A673 (cell line): ENCODE data around the gene NDUFV2.

Experiments
- CTCF ChIP-seq: fragments of 300-800, 200-600 bp; sonication (generic); conservative IDR thresholded peaks from 2 replicates; pipeline ENCODE4 v1.5.1; 2017; ENCODE audit warnings: low read depth, mild to moderate bottlenecking, antibody characterized with exemption, low read length, moderate library complexity, mixed read lengths
- EZH2 ChIP-seq: fragments of 200-600 bp; sonication (generic); IDR thresholded peaks from 2 replicates; pipeline ENCODE4 v1.6.1; 2017; ENCODE audit warnings: borderline replicate concordance, low read depth, mild to moderate bottlenecking, mixed read lengths, antibody characterized with exemption, low read length; ENCODE audit not compliant: poor library complexity, severe bottlenecking

- TF ChIP-seq CTCF, result no peak
- TF ChIP-seq EZH2, result no peak
Measured at GRCh38 chr18:9082711-9083510, 19.6 kb upstream of the NDUFV2 start.
